ENCODE results near the gene NR1I2. TPM values are rescaled to one million over a fixed set of nuclear protein-coding genes. Genes with fewer than 3 reads are reported as not detected.

NR1I2 gene
- polyA plus RNA-seq, 3 donors, result 0.07 TPM; not detected in 2

DNA sequence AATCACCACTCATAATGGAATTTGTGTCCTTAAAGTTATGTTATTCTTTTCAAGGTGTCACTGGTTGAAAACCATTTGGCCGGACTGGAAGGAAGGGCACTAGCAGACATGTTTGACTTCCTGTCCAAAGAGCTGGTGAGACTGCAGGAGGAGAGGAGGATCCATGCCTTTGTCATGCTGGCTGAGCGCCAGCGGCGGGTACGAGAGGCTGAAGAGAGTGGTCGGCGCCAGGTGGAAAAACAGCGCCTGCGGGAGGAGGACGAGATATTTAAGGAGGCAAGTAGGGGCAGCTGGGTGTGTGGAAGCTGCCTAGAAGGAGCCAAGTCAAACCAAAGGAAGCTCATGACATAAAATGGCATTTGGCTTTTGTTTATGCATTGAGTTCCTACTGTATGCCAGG is 38.0 kb upstream of the NR1I2 start:
- Histone ChIP-seq H3K4me2 (replicated peaks; ENCODE audit: extremely low read depth, low read length, poor library complexity, severe bottlenecking) (no peak overlapping the region), H3K36me3 (replicated peaks in 1 of 2; ENCODE audit: control insufficient read depth in 1 of 2, insufficient read depth in 2 of 2, low read length in 2 of 2) (no peaks in the 10 kb centered on the region), H3K79me2 (ENCODE audit: insufficient read depth, low read length) (no peaks in the 10 kb centered on the region), H3K27ac (ENCODE audit: low read depth in 1 of 2, low read length in 2 of 2) (no peak overlapping the region), H2AFZ (ENCODE audit: insufficient read depth, low read depth, low read length, poor library complexity, severe bottlenecking) (no peak overlapping the region), H3K9me3 (replicated peaks in 1 of 2; ENCODE audit: control insufficient read depth in 1 of 2, insufficient read depth in 1 of 2, low read length in 2 of 2) (no peaks in the 10 kb centered on the region), H3K27me3 (ENCODE audit: control insufficient read depth in 2 of 2, insufficient read depth in 2 of 2, low read length in 2 of 2) (no peaks in the 10 kb centered on the region), H3K4me3 (replicated peaks in 1 of 3; ENCODE audit: low read depth in 2 of 3, low read length in 3 of 3) (no peak overlapping the region), H4K20me1 (ENCODE audit: insufficient read depth, low read length) (no peaks in the 10 kb centered on the region), H3K4me1 (ENCODE audit: control insufficient read depth in 1 of 2, insufficient read depth in 2 of 2, low read length in 2 of 2) (peaks cover 9 to 11% of the 10 kb centered on the region in 2 donors), H3K9ac (ENCODE audit: insufficient read depth, low read length, poor library complexity, severe bottlenecking) (no peak overlapping the region)
- Mint-ChIP-seq H3K27me3 (ENCODE audit: low read depth in 3 of 3) (peaks cover 0 to 4% (median 0%) of the 10 kb centered on the region in 3 donors), H3K4me1 (peaks cover 18% of the 10 kb centered on the region), H3K9me3 (no peaks in the 10 kb centered on the region), H3K4me3 (no peak overlapping the region), H3K36me3 (no peaks in the 10 kb centered on the region), H3K27ac (peak overlapping the region in 1 of 7 donors; percentile 2)
- intact Hi-C loops (cut with micrococcal nuclease), result no loop called here
- no peak for DNase-seq
- TF ChIP-seq, protein P1, sequence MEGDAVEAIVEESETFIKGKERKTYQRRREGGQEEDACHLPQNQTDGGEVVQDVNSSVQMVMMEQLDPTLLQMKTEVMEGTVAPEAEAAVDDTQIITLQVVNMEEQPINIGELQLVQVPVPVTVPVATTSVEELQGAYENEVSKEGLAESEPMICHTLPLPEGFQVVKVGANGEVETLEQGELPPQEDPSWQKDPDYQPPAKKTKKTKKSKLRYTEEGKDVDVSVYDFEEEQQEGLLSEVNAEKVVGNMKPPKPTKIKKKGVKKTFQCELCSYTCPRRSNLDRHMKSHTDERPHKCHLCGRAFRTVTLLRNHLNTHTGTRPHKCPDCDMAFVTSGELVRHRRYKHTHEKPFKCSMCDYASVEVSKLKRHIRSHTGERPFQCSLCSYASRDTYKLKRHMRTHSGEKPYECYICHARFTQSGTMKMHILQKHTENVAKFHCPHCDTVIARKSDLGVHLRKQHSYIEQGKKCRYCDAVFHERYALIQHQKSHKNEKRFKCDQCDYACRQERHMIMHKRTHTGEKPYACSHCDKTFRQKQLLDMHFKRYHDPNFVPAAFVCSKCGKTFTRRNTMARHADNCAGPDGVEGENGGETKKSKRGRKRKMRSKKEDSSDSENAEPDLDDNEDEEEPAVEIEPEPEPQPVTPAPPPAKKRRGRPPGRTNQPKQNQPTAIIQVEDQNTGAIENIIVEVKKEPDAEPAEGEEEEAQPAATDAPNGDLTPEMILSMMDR (IDR thresholded peaks at IDR 0.05), result no peak
- 98% methylated on average over 9 of the region's 10 CpGs for WGBS (ENCODE audit: insufficient coverage)

DNA sequence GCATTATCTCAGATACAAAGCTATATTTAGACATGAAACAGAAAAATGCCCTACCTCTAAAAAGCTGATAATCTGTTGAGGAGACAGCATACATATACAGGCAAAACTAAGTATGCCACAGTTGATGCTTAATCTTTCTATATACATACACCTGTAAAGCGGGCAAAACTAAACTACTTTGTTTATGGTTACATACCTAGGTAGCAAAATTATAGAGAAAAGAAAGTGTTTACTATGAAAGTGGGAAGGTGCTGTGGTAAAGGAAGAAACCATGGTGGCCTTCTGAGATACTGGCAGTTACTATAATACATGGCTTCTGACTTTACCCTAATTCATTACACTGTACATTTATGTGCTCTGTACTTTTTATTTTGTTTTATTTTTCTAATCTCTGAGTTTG is 36.0 kb upstream of the NR1I2 start:
- no peak for DNase-seq
- no peaks in the 10 kb centered on the region for H3K9me3 ChIP-seq (replicated peaks in 1 of 2; ENCODE audit: control insufficient read depth in 1 of 2, insufficient read depth in 1 of 2, low read length in 2 of 2)
- H3K36me3 ChIP-seq (replicated peaks in 1 of 2; ENCODE audit: control insufficient read depth in 1 of 2, insufficient read depth in 2 of 2, low read length in 2 of 2), result no peaks in the 10 kb centered on the region
- Mint-ChIP-seq H3K27me3 (ENCODE audit: low read depth in 3 of 3) (peaks cover 0 to 2% (median 0%) of the 10 kb centered on the region in 3 donors), H3K4me1 (peaks cover 13% of the 10 kb centered on the region), H3K9me3 (no peaks in the 10 kb centered on the region), H3K36me3 (no peaks in the 10 kb centered on the region), H3K4me3 (no peak overlapping the region), H3K27ac (no peak overlapping the region)
- H3K4me3 ChIP-seq (replicated peaks in 1 of 3; ENCODE audit: low read depth in 2 of 3, low read length in 3 of 3), result no peak overlapping the region
- no peaks in the 10 kb centered on the region for H4K20me1 ChIP-seq (ENCODE audit: insufficient read depth, low read length)
- no peak overlapping the region for H3K4me2 ChIP-seq (replicated peaks; ENCODE audit: extremely low read depth, low read length, poor library complexity, severe bottlenecking)
- H2AFZ ChIP-seq (ENCODE audit: insufficient read depth, low read depth, low read length, poor library complexity, severe bottlenecking), result no peak overlapping the region
- no peak overlapping the region for H3K9ac ChIP-seq (ENCODE audit: insufficient read depth, low read length, poor library complexity, severe bottlenecking)
- TF ChIP-seq, protein P1 (IDR thresholded peaks at IDR 0.05), result no peak
- H3K27ac ChIP-seq (ENCODE audit: low read depth in 1 of 2, low read length in 2 of 2), result no peak overlapping the region
- intact Hi-C loops (cut with micrococcal nuclease), result no loop called here
- no peaks in the 10 kb centered on the region for H3K27me3 ChIP-seq (ENCODE audit: control insufficient read depth in 2 of 2, insufficient read depth in 2 of 2, low read length in 2 of 2)
- H3K4me1 ChIP-seq (ENCODE audit: control insufficient read depth in 1 of 2, insufficient read depth in 2 of 2, low read length in 2 of 2), result peaks cover 9% of the 10 kb centered on the region in 2 donors
- no peaks in the 10 kb centered on the region for H3K79me2 ChIP-seq (ENCODE audit: insufficient read depth, low read length)
- no CpG with 5 or more reads among the region's 1 CpG for WGBS (ENCODE audit: insufficient coverage)
